HTERT RPE-1 (cell line): ENCODE measurements around the gene MCTP2.
"Not testable (repeated sequence)": the region's sequence is repeated elsewhere in the genome, so short reads cannot be mapped to it uniquely, and the experiment has no call there.

Experiments
- in situ Hi-C: fragments of 300-500 bp; cut with MboI; formaldehyde crosslinking; loops from 4 replicates; pipeline ENCODE4 v1.14.3; 2020; ENCODE audit warnings: low sequenced_read_pairs

MCTP2 gene

DNA sequence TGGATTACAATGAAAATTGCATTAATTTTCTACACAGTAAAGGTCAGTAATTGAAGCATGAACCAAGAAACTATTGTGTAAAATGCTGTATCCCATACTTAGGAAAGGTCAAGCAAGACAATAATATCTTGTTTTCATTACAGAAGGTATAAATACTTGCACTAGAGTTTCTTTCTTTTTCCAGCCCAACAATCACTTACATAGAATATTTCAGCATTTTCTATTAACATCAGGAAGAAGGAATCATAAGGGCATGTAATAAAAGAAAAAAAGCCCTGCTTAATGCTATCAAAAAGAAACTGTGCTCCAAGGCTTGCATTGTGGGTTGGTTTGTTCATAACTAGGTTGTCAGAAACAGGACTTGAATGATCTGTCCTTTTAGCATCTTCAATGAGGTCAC is 215.1 kb downstream of the MCTP2 start:
- in situ Hi-C loops, result no loop called here

- in situ Hi-C loops, result no loop called here
Measured at GRCh38 chr15:94451466-94451865, 220.1 kb downstream of the MCTP2 start.

GRCh38 chr15:94453227-94453988 is 222.0 kb downstream of the MCTP2 start:
- in situ Hi-C loops, result no loop called here

DNA sequence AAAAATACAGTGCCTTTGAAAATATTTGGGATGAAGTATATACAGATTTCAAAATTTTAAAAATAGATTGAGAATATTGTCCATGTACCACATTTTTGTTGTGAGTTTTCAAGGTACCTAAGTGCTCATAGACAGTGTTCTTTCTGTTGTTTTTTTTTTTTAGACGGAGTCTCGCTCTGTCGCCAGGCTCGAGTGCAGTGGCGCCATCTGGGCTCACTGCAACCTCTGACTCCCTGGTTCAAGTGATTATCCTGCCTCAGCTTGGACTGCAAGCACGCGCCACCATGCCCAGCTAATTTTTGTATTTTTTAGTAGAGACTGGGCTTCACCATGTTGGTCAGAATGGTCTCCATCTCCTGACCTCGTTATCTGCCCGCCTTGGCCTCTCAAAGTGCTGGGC is 223.9 kb downstream of the MCTP2 start:
- in situ Hi-C loops, result no loop called here

DNA sequence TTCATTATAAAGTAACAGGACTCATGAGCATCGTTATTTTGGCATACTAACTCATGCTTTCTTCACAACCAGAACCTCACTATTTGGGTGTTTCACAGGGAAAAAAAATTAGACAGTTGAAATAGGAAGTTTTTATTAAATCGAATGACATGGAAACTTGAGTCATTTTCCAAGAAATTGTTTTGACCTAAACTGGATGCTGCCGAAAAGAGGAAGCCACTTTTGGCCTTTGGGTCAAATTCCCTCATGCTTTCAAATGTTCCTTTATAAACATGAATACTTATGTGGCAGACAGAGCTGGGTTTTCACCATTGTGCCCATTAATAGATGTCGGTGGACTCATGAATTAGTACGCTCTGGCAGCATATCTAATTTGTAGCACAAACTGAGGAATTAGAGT is 224.9 kb downstream of the MCTP2 start:
- in situ Hi-C loops, result no loop called here

GRCh38 chr15:94457661-94458060 is 226.3 kb downstream of the MCTP2 start:
- in situ Hi-C loops, result no loop called here

GRCh38 chr15:94460624-94461023 is 229.3 kb downstream of the MCTP2 start:
- in situ Hi-C loops, result no loop called here

DNA sequence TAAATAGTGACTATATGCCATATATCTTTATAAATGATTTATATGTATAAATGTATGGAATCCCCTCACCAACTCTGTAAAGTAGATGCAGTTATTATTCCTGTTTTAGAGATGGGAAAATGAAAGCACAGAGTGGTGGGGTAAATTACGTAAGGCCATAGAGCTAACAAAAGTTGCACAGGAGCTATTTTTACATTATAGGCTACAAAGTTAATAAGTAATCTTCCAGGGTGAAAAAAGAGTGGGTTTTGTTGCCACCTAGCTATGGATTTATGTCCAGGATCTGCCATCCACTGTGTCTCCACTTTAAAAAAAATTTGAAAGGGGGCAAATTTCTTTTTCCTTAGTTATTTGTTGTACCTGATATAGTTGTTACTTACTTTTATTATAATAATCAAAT is 235.7 kb downstream of the MCTP2 start:
- in situ Hi-C loops, result no loop called here

- in situ Hi-C loops, result no loop called here
Measured at GRCh38 chr15:94470492-94470891, 239.1 kb downstream of the MCTP2 start.

DNA sequence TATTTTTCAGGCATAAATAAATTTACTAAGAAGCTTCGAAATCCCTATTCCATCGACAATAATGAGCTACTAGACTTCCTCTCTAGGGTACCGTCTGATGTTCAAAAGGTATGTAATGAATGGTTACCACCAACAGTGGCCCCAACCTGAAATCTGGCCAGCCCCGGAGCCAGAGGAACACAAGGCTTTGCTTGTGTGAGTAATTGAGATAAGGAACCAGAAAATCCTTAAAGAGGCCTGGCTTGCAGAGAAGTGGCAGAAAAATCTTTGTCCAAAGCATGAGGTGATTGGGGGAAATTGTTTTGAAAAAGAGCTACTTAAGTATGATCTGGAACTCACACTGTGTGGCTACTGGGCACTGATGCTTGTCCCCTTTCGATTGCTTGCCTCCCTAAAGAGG is 245.3 kb downstream of the MCTP2 start:
- in situ Hi-C loops, result no loop called here

GRCh38 chr15:94477913-94478553 is 246.7 kb downstream of the MCTP2 start:
- in situ Hi-C loops, result no loop called here

DNA sequence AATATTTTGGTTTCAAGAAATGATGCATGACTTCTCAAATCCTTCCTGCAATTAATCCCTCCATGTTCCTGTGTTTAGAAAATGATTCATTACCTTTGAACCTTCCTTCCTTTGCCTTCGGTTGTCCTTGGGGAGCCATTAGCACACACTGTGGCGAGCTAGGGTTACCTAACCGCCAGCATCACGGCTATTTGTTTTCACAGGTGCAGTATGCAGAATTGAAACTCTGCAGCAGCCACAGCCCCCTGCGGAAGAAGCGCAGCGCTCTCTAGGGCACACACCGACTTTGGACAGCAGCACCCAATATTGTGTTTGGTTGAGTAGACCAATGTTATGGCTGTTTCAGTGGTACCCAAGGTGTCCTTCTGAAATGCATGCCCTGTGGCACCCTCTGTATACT is 247.4 kb downstream of the MCTP2 start:
- in situ Hi-C loops, result no loop called here

DNA sequence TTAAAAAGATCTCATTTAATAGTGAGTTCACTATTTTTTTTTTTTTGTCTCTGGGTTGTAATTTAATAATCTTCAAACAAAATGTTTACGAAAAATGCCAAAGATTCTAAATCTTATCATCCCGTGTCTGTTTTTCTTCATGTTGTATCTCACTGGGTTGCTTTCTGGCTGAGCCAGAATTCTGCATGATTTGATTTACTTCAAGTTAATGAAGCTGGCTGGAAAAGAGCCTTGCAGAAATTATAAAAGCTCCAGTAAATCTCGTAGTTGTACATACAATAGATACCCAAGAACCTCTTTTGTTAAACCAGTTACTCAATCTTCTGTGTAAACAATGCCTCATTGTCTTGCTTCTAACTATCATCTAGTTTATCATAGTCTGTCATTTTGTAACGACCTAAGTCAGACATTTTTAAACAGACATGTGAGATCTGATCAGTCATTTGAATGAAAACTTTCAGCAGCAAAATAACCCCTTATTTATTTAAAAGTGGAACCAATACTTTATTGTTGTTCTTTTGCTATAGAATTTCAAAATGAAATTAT is 249.0 kb downstream of the MCTP2 start:
- in situ Hi-C loops, result no loop called here

DNA sequence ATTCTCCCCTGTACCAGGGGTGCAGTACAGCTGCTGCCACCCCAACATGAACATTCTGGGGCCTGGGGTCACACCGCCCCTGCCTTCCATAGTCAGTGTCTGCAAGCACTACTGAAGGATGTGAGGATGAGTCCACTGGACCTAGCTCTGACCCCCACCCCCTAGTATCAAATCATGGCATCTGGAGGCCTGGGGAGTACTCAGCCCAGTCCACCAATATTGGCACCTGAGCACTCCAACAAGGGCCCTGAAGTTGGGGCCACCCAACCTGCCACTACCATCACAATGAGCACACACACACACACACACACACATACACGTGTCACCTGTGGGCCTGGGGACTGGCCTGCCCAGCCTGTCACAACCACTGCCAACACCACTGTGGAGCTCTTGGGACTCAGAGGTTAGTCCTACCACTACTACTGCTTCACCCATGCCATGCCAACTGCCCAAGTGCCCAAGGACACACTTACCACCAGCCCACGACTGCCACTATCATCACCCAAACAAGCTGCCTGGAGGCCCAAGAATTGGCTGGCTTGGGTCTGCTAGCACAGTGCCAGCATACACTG is 253.9 kb downstream of the MCTP2 start:
- in situ Hi-C loops, result no loop called here

- in situ Hi-C loops, result no loop called here
Measured at GRCh38 chr15:94487635-94488034, 256.3 kb downstream of the MCTP2 start.

DNA sequence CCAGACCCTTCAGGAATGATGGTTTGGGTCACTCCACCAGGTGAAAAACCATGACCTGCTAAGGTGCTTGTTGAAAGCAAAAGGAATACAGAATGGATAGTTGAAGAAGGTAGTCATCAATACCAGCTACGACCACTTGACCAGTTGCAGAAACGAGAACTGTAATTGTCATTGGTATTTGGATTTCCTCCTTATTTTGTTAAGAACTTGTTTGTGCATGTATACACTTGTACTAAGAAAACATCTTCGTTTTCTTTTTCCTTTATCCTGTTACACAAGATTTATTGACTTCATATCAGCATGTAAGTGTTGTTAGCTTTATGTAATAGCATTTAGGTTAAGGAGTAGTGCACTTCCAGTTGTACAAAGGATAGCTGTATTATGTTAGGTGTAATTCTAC is 261.8 kb downstream of the MCTP2 start:
- in situ Hi-C loops, result no loop called here

DNA sequence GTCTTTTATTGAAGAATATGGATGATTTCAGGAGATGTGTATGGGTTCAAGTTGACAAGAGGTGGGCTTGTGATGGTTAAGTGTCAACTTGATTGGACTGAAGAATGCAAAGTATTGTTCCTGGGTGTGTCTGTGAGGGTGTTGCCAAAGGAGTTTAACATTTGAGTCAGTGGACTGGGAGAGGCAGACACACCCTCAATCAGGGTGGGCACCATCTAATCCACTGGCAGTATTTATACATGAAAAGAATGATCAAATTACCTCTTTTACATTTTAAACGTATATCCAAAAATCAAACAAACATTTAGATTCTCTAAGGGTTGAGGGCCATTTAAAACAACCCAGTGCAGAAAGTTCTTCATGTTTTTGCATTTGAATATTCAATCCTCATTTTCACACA is 262.2 kb downstream of the MCTP2 start:
- in situ Hi-C loops, result not testable (repeated sequence)

DNA sequence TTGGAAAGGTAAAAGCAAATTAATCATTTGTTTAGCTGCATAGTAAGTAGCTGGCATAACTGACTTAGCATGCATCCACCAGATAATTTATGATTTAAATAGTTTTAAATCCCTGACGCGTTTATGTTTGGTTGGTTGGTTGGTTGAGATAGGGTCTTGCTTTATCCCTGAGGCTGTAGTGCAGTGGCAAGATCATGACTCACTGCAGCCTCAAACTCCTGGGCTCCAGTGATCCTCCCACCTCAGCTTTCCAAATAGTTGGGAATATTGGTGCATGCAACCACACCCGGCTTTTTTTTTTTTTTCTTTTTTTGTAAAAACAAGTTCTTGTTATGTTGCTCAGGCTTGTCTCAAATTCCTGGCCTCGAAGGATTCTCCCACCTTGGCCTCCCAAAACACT is 263.4 kb downstream of the MCTP2 start:
- in situ Hi-C loops, result no loop called here

- in situ Hi-C loops, result no loop called here
Measured at GRCh38 chr15:94503293-94503692, 271.9 kb downstream of the MCTP2 start.

DNA sequence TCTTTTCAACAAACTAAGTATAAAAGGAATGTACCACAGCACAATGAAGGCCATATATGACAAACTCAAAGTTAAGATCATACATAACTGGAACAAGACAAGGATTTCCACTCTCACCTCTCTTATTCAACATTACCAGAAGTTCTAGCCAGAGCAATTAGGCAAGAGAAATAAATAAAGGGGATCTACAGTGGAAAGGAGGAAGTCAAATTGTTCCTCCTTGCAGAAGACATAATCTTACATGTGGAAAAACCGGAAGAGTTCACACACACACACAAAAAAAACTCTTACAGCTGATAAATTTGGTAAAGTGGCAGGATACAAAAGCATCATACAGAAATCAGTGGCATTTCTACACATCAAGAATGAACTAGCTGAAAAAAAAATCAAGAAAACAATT is 277.9 kb downstream of the MCTP2 start:
- in situ Hi-C loops, result no loop called here

DNA sequence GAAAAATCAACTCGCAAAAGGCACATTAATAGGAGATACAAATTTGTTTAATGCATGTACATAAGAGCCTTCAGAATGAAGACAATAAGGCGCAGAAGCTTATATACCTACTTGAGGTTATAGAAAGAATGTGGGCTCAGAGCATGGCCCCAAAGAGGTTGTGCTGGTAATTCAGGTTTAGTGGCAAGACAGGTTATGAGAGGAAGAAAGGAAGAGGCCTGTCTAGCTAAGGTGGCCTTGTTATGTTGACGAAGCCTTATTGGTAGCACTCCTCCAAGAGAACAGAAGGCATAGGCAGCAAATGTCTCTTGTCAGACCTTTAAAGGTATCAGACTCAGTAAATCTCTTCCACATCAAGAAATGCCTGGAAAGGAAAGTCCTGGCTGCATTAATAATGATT is 290.8 kb downstream of the MCTP2 start:
- in situ Hi-C loops, result no loop called here

- in situ Hi-C loops, result no loop called here
Measured at GRCh38 chr15:94523873-94524272, 292.5 kb downstream of the MCTP2 start.
